ENCODE measurements around the gene OR2T8.

Gene OR2T8

GRCh38 chr1:247895163-247895637, 24.9 kb upstream of the OR2T8 start, which contains the start of gene OR2W3:
Gene OR2W3, plus strand, starts transcription at chr1:247895587. Its CDS starts 0 bp downstream, at chr1:247895587.
- Histone ChIP-seq H3K4me2 (ENCODE audit: low read length) (no peak within 1 kb of the TSS), H3F3A (ENCODE audit: control insufficient read depth, insufficient read depth) (no peaks in the 10 kb centered on the region), H3K4me1 (ENCODE audit: control insufficient read depth, low read length) (no peaks in the 10 kb centered on the region), H3K9me3 (ENCODE audit: control insufficient read depth, insufficient read depth, low read length) (no peaks in the 10 kb centered on the region), H3K36me3 (ENCODE audit: control insufficient read depth, low read length) (no peaks in the 10 kb centered on the region), H4K20me1 (ENCODE audit: control insufficient read depth, insufficient read depth, low read depth, low read length) (no peaks in the 10 kb centered on the region), H3K27ac (ENCODE audit: low read depth, low read length) (no peak within 1 kb of the TSS), H3K27me3 (ENCODE audit: control insufficient read depth, low read length) (no peaks in the 10 kb centered on the region), H3K4me3 (ENCODE audit: low read length) (no peak within 1 kb of the TSS), H3K79me2 (ENCODE audit: control insufficient read depth, low read length) (no peaks in the 10 kb centered on the region), H3K9me2 (replicated peaks; ENCODE audit: control insufficient read depth, low read length) (no peaks in the 10 kb centered on the region)
- TF ChIP-seq CTCF (IDR thresholded peaks at IDR 0.05; ENCODE audit: low read depth, low read length, poor library complexity, severe bottlenecking) (no peak), EZH2phosphoT487 (IDR thresholded peaks at IDR 0.05; ENCODE audit: borderline replicate concordance, low read length) (no peak)

- no peak overlapping the region for H3K4me2 ChIP-seq (ENCODE audit: low read length)
- H3K9me3 ChIP-seq (ENCODE audit: control insufficient read depth, insufficient read depth, low read length): no peaks in the 10 kb centered on the region
- no peaks in the 10 kb centered on the region for H3K36me3 ChIP-seq (ENCODE audit: control insufficient read depth, low read length)
- no peaks in the 10 kb centered on the region for H3K4me1 ChIP-seq (ENCODE audit: control insufficient read depth, low read length)
- no peak overlapping the region for H3K4me3 ChIP-seq (ENCODE audit: low read length)
- H3F3A ChIP-seq (ENCODE audit: control insufficient read depth, insufficient read depth): no peaks in the 10 kb centered on the region
- no peaks in the 10 kb centered on the region for H3K79me2 ChIP-seq (ENCODE audit: control insufficient read depth, low read length)
- H4K20me1 ChIP-seq (ENCODE audit: control insufficient read depth, insufficient read depth, low read depth, low read length): no peaks in the 10 kb centered on the region
- TF ChIP-seq EZH2phosphoT487 (IDR thresholded peaks at IDR 0.05; ENCODE audit: borderline replicate concordance, low read length): no peak
- TF ChIP-seq CTCF (IDR thresholded peaks at IDR 0.05; ENCODE audit: low read depth, low read length, poor library complexity, severe bottlenecking): no peak
- no peaks in the 10 kb centered on the region for H3K27me3 ChIP-seq (ENCODE audit: control insufficient read depth, low read length)
- H3K27ac ChIP-seq (ENCODE audit: low read depth, low read length): no peak overlapping the region
- H3K9me2 ChIP-seq (replicated peaks; ENCODE audit: control insufficient read depth, low read length): no peaks in the 10 kb centered on the region
These were observed 24.1 kb upstream of the OR2T8 start for GRCh38 chr1:247895976-247896375.

- H3K36me3 ChIP-seq (ENCODE audit: control insufficient read depth, low read length): no peaks in the 10 kb centered on the region
These were observed 15.9 kb upstream of the OR2T8 start for GRCh38 chr1:247904122-247904521.

More at GRCh38 chr1:247904122-247904521, 15.9 kb upstream of the OR2T8 start:
- Histone ChIP-seq H3F3A (ENCODE audit: control insufficient read depth, insufficient read depth) (peaks cover 6% of the 10 kb centered on the region), H3K4me2 (ENCODE audit: low read length) (no peak overlapping the region), H3K9me2 (replicated peaks; ENCODE audit: control insufficient read depth, low read length) (no peaks in the 10 kb centered on the region), H3K4me1 (ENCODE audit: control insufficient read depth, low read length) (peaks cover 44% of the 10 kb centered on the region), H3K79me2 (ENCODE audit: control insufficient read depth, low read length) (no peaks in the 10 kb centered on the region), H3K27me3 (ENCODE audit: control insufficient read depth, low read length) (no peaks in the 10 kb centered on the region), H3K9me3 (ENCODE audit: control insufficient read depth, insufficient read depth, low read length) (peaks cover 3% of the 10 kb centered on the region; the same call in 1 of the 2 replicates), H3K27ac (ENCODE audit: low read depth, low read length) (no peak overlapping the region), H4K20me1 (ENCODE audit: control insufficient read depth, insufficient read depth, low read depth, low read length) (no peaks in the 10 kb centered on the region), H3K4me3 (ENCODE audit: low read length) (no peak overlapping the region)
- no peak for TF ChIP-seq CTCF (IDR thresholded peaks at IDR 0.05; ENCODE audit: low read depth, low read length, poor library complexity, severe bottlenecking)
- no peak for TF ChIP-seq EZH2phosphoT487 (IDR thresholded peaks at IDR 0.05; ENCODE audit: borderline replicate concordance, low read length)
